Measurements from ENCODE around the gene RPSA.
"Not testable (repeated sequence)": the region's sequence is repeated elsewhere in the genome, so short reads cannot be mapped to it uniquely, and the experiment has no call there.

The RPSA gene

DNA sequence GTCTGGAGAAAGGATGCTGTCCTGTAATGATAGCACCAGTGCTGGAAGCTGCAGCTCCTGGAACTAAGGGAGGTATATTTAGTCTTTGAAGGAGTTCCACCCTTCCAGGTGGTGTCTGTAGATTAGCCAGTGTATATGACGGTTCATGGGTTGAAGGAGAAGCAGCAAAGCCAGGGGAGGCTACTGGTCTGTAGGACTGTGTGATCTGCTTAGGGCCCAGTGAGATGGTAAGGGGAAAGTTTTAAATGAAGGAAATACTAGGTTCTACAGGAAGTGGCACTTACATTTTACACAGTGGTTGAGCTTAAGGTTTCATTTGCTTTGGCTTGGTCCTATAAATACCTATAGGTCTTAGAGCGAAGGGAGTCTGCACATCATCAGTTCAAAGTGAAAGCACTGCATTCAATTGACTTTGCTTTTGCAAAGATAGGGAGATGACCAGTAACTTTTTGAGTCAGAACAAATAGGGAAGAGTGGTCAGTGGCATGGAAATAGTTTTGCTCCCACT is 17.7 kb upstream of the RPSA start:
- no peak for DNase-seq (ENCODE audit: low read depth in 3 of 3, low spot score in 1 of 3)

DNA sequence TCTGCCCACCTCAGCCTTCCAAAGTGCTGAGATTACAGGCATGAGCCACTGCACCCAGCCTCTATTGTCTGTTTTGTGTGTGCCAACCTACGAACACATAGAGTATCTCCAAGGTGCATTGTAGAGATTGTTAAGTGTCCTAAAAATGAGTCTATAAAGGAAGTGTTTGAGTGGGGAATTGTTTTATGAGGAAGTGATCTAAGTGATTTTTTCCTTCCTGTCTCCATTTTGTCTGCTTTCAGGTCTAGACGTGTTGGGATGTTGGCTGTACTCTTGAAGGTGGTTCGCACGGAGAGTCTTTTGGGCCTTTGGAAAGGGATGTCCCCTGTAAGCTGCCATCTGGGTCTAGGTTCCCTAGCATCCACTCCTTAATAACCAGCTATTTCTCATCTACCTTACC is 16.3 kb upstream of the RPSA start:
- DNase-seq (ENCODE audit: low read depth in 3 of 3, low spot score in 1 of 3), result no peak

DNA sequence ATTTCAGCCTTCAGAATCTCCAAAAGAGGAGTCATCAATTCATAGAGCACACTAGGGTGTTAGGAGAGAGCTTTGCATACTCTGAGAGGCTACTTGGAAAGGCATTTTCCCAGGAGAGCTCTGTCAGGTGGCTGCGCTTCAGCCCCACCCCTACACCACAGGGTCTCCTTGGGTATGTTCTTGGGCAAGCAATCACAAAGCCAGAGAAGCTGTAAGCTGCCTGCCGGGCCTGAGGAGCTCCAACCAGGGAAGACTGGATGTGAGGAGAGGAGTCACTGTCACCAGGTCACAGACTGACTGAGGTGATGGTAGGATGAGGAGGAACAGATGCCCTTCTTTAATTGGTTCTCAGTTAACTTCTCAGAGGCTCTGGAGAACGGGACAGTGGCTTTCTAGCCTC is 9.8 kb upstream of the RPSA start:
- DNase-seq (ENCODE audit: low read depth in 3 of 3, low spot score in 1 of 3), result no peak

DNA sequence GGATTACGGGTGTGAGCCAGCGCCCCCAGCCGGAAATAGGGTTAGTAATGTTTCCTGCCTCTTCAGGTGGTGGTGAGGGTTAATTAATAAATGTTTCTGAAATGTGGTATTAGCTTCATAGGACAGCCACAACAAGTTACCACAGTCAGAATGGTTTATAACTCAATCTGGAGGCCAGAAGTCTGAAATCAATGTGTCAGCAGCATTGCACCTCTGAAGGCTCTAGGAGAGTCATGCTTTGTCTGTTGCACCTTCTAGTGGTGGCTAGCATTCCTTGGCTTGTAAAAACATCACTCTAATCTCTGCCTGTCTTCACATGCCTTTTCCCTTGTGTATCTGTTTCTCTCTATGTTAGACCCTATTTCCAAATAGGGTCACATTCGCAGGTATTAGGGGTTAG is 7.8 kb upstream of the RPSA start:
- no peak for DNase-seq (ENCODE audit: low read depth in 3 of 3, low spot score in 1 of 3)

DNA sequence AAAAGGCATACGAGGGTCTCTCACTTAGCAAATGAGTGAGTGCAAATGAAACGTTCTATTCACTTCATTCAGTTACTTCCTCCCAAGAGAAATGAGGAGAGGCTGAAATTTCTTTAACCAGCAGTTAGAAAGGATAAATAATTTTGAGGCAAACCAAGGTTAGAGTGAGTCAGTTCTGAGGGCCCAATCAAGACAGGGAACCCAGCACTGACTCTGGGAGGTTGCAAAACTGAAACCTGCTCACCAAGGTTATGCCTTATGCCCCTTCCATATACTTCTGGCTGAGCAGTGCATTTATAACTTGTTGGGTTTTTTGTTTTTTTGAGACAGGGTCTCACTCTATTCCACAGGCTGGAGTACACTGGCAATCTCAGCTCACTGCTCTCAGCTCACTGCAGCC is 4.5 kb upstream of the RPSA start:
- no peak for DNase-seq (ENCODE audit: low read depth in 3 of 3, low spot score in 1 of 3)

DNA sequence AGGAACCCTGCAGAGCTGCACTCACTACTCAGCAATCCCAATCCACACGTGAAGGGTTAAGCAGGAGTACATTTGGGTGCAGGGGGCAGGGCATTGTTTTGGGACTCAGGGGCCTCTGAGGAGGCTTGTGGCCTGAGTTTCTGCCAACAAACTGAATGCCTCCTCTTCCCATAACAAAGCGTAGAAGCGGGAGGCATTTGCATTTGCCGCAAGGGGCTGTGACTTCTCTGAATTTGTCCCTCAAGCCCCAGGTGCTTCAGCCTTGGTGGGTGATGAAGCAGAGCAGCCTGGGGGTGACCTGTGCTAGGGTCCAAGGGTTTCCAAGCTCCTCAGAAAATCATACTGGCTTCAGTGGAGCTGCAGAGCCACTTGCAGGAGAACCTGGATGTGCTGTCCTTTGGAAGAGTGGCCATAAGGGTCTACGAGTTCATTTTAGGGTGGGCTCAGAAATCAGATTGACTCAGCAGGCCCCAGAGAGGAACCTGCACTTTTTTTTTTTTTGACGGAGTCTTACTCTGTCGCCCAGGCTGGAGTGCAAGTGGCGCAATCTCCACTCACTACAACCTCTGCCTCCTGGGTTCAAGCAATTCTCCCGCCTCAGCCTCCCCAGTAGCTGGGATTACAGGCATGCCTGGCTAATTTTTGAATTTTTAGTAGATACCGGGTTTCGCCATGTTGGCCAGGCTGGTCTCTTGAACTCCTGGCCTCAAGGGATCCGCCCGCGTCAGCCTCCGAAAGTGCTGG is 1.4 kb upstream of the RPSA start:
- DNase-seq (ENCODE audit: low read depth in 3 of 3, low spot score in 1 of 3), result no peak

DNA sequence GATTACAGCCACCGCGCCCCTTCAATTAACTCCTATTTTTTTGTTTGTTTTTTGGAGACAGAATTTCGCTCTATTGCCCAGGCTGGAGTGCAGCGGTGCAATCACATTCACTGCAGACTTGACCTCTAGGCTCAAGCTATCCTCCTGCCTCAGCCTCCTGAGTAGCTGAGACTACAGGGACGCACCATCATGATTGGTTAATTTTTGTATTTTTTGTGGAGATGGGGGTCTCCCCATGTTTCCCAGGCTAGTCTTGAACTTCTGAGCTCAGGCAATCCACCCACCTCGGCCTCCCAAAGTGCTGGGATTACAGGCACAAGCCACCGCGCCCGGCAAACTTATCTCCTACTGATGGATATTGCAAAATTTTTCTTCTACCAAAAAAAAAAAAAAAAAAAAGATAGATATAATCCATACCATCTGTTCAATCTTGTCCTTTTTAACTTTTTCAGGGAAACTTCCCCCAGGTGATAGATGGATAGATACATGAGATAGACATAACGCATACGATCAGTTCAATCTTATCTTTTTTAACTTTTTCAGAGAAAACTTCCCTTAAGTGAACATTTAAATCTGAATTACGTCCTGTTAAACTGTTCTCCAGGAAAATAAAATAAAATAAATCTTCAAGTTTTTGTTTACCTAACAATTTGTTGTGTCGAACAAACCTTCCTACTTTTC is 693 bp upstream of the RPSA start:
- no peak for DNase-seq (ENCODE audit: low read depth in 3 of 3, low spot score in 1 of 3)

DNA sequence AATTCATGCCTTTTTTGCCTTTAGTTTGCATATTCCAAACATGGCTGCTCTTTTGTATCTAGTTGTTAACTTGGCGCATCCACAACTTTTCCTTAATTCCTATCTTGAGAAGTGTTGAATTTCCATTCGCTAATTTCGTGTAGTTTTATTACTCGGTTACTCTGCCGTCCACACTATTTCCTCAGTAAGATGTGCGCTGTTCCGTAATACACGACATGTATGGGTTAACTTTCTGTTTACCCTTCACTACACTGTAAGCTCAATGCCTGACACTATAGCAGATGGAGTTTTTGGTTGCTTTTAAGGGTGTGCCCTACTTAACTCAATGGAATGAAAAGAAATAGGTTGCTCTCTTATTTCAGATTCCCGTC is 724 bp downstream of the RPSA start:
- DNase-seq (ENCODE audit: low read depth in 3 of 3, low spot score in 1 of 3), result no peak

DNA sequence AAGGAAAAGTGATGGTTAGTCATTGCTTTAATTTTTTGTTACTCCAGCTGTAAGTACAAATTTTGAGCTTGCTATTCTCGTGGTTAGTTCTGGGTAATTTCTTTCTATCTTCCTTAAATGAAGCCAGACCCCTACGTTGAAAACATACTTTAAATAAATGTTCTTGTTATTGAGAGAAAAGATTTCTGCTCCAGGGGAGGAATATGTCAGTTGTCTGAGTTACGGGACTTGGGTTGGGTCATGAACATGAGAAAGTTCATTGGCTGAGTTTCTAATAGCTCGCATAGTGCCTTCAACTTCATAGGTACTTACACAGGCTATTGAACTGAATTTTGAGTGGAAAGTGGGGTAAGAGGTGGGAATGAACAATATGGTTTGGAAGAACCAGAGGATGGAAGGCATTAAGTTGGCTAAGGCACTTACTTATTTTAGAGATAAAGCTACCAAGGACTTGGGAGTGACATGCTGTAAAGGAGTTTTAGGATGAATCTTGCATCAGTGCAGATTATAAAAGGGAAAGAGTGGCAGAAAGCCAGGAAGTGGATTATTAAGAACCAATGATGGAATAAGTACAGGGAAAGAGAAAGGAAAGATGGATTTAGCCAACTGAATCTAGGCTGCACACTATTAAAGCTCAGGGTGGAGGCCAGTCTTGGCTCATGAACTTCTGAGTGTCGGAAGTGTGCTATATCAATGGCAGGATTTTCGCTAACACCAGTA is 1.4 kb downstream of the RPSA start:
- no peak for DNase-seq (ENCODE audit: low read depth in 3 of 3, low spot score in 1 of 3)

DNA sequence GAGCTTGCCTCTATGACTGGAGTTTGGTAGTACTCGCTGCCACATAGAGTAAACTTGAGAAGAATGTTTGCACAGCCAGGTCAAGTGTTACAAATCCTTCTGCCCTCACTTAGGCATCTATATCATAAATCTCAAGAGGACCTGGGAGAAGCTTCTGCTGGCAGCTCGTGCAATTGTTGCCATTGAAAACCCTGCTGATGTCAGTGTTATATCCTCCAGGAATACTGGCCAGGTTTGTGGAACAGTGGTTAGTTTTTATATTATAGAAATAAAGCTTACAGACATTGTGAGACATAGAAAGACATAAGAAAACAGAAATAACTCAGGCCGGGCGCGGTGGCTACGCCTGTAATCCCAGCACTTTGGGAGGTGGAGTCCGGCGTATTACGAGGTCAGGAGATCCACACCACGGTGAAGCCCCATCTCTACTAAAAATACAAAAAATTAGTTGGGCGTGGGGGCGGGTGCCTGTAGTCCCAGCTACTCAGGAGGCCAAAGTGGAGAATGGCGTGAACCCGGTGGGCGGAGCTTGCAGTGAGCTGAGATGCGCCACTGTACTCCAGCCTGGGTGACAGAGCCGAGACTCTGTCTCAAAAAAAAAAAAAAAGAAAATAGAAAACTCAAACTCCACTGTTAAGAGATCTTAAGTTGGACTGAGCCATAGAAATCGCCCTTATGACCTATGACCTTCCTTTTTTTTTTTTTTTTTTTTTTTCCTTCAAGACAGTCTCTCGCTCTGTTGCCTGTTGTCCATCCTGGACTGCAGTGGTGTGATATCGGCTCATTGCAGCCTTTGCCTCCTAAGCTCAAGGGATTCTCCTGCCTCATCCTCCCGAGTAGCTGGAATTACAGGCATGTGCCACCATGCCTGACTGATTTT is 2.2 kb downstream of the RPSA start:
- no peak for DNase-seq (ENCODE audit: low read depth in 3 of 3, low spot score in 1 of 3)

DNA sequence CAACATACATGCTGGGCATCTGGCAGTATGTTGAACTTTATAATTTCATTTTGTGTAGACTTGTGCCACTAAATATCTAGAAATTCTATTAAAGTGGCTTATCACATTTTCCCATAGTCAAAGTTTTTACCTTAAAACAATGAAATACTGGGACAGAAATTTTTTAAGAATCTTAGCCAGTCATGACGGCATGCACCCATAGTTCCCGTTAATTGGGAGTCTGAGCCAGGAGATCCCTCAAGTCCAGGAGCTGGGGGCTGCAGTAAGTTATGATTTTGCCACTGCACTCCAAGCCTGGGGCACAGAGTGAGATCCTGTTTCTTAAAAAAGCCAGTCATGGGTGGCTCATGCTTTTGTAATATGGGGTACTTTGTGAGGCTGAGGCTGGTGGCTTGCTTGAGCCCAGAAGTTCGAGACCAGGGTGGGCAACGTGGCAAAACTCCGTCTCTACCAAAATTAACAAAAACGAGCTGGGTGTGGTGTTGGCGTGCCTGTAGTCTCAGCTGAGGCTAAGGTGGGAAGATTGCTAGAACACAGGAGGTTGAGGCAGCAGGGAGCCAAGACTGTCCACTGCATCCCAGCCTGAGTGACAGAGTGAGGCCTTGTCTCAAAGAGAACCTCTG is 3.1 kb downstream of the RPSA start:
- DNase-seq (ENCODE audit: low read depth in 3 of 3, low spot score in 1 of 3), result no peak

DNA sequence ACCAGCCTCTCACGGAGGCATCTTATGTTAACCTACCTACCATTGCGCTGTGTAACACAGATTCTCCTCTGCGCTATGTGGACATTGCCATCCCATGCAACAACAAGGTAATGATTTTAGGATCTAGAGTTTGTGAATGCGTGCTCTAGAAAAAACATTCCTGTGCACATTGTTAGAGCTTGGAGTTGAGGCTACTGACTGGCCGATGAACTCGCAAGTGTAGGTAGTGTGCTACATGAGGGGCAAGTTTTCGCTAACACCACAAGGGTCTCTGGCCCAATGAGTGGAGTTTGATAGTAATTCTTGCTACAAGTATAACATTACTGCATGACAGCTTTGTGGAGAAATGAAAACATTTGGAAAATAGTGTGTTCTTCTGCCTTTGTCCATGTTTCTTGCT is 4.4 kb downstream of the RPSA start:
- no peak for DNase-seq (ENCODE audit: low read depth in 3 of 3, low spot score in 1 of 3)

DNA sequence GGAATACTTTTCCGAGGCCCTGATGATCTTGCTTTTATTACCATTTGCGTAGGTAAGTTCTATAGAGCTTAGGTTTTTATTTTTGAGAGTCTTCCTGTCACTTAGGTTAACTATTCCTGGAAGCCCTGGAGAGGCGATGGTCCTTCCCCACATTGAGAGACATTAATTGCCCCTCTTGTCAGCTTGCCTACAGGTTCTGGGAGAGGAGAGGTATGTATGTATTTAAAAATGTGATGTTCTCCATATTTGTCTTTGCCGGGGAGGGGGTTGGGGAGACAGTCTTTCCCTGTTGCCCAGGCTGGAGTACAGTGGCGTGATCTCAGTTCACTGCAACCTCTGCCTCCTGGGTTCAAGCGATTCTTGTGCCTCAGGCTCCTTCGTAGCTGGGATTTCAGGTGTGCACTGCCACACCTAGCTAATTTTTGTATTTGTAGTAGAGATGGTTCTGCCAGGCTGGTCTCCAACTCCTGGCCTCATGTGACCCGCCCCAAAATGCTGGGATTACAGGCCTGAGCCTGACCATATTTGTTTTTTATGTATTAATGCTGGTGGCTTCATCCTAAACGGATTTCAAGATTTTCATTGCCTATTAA is 6.2 kb downstream of the RPSA start:
- DNase-seq (ENCODE audit: low read depth in 3 of 3, low spot score in 1 of 3), result no peak

DNA sequence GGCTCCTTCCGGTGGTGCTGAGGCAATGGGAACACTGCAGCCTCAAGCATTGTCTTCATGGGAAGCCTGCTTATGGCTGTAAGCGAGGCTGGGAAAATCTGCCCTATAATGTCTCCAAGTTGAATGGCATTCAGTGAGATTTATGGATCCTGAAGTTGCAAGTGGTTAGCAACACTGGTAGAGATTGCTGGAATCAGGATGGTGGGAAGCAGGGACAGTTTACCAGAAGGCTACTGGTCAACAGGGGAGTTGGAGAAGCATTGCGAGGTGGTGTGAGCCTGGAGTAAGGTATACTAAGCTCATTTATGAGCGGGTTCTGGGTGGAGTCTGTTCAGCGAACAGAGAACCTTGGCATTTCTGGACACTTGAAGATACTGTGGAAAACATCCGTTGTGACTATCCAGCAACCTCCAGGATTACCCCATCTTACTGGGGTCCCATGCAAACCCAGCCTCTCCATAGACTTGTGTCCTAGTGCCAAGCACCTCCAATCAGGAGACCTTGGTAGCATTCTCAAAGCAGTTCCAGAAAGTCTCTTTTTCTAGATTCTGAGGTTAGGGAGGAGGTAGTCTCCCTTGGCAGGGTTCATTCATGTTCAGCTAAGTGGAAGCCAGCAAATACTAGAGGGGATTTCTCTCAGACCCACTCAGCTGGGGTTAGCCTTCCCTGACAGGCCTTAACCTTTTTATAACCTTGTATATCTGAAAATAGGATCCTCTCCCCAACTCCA is 7.3 kb downstream of the RPSA start:
- no peak for DNase-seq (ENCODE audit: low read depth in 3 of 3, low spot score in 1 of 3)

DNA sequence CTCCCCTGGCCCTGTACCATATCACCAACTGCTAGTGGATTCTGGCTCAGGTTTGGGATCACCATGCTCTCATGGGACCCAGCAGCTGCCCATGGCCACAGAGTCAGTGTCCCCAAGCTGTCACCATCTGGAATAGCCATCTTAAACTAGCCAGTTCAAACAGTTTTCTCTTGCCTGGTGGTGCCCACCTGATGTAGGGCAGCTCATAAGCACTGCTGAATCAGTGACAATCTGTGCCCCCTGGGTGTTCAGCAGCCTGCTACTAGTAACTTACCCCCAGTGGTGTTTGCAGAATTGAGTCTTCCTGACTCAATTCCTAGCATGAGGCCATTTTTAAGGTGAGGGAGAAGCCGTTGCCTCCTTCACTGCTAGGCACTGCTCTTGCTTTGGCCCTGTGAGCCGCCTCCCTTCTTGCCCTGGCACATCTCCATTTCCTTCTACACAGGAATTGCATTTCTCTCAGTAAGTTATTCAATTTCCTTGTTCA is 7.9 kb downstream of the RPSA start:
- DNase-seq (ENCODE audit: low read depth in 3 of 3, low spot score in 1 of 3), result no peak

DNA sequence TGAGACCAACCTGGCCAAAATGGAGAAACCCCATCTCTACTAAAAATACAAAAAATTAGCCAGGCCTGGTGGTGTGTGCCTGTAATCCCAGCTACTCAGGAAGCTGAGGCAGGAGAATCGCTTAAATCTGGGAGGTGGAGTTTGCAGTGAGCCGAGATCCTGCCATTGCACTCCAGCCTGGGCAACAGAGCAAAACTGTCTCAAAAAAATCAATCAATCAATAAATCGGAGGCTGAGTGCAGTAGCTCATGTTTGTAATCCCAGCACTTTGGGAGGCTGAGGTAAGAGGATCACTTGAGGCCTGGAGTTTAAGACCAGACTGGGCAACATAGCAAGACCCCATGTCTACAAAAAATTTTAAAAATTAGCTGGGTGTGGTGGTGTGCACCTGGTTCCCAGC is 8.8 kb downstream of the RPSA start:
- not testable (repeated sequence) for DNase-seq (ENCODE audit: low read depth in 3 of 3, low spot score in 1 of 3)

DNA sequence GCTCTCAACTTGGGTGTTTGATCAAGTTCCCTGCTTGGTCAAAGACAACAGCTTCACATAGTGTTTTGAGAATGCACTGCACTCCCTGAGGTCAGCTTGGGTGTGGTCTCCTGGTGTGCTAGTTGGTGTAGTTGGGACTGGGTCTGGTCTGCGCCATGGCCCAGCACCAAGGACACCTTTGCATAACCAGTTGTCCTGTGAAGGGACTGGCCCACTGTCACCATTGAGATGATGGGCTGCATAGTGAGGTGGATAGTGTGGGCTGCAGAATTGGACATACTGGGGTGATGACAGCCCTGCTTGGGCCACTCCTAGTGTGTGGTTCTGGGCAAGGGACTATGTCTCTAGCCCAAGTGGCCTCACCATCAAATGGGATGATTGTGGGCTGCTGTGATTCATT is 9.5 kb downstream of the RPSA start:
- DNase-seq (ENCODE audit: low read depth in 3 of 3, low spot score in 1 of 3), result no peak

DNA sequence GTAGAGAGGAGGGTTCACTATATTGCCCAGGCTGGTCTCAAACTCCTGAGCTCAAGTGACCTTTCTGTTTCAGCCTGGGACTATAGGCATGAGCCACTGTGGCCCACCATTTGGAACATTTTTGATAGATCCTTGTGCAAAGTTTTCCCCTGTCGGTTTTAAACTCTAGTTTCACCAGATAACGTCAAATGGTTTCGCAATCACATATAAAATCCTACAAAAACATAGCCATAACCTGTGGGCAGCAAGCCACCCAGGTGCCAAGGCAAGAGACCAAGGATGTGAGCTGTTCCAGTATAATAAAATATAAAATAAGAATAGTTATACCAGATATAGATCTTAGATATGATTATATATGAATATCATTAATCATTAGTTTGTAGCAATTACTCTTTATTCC is 10.5 kb downstream of the RPSA start:
- not testable (repeated sequence) for DNase-seq (ENCODE audit: low read depth in 3 of 3, low spot score in 1 of 3)

DNA sequence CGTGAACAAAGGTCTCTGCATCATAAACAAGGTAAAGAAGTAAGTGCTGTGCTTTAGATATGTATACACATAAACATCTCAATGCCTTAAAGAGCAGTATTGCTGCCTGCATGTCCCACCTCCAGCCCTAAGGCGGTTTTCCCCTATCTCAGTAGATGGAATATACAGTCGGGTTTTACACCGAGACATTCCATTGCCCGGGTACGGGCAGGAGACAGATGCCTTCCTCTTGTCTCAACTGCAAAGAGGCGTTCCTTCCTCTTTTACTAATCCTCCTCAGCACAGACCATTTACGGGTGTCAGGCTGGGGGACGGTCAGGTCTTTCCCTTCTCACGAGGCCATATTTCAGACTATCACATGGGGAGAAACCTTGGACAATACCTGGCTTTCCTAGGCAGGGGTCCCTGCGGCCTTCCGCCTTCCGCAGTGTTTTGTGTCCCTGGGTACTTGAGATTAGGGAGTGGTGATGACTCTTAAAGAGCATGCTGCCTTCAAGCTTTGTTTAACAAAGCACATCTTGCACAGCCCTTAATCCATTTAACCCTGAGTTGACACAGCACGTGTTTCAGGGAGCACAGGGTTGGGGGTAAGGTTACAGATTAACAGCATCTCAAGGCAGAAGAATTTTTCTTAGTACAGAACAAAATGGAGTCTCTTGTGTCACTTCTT is 12.2 kb downstream of the RPSA start:
- DNase-seq (ENCODE audit: low read depth in 3 of 3, low spot score in 1 of 3), result not testable (repeated sequence)
